Peyer's patch (tissue), 4 donors: ENCODE results near the gene POLD2. TPM values are rescaled to one million over a fixed set of nuclear protein-coding genes. Genes with fewer than 3 reads are reported as not detected.

Experiments
- DNase-seq, 3 donors: peaks; one replicate each; pipeline ENCODE4 v3.0.0-alpha.2; 2017 to 2019
- H3K27ac ChIP-seq, 4 donors: fragments of 200-600 bp; sonication (generic); one replicate each; pipeline ENCODE4 v1.5.1; 2016 to 2019
- H3K27me3 ChIP-seq, 2 donors: fragments of 200-600 bp; sonication (generic); one replicate each; pipeline ENCODE4 v1.5.1; 2019
- H3K36me3 ChIP-seq, 3 donors: fragments of 200-600 bp; sonication (generic); one replicate each; pipeline ENCODE4 v1.5.1; 2016 to 2019
- H3K4me1 ChIP-seq, 4 donors: fragments of 200-600 bp; sonication (generic); one replicate each; pipeline ENCODE4 v1.5.1; 2016 to 2019
- H3K4me3 ChIP-seq, 4 donors: fragments of 200-600 bp; sonication (generic); 1 replicate in 3 of 4; 2 replicates in 1 of 4; pipeline ENCODE4 v1.5.1; 2016 to 2019; ENCODE audit warnings: mild to moderate bottlenecking in 1 of 4
- H3K9me3 ChIP-seq, 4 donors: fragments of 200-600 bp; sonication (generic); one replicate each; pipeline ENCODE4 v1.5.1; 2016 to 2019; ENCODE audit warnings: mild to moderate bottlenecking in 1 of 4
- POLR2A ChIP-seq, 2 donors: fragments of 450-650 bp; IDR thresholded peaks; one replicate each; pipeline ENCODE4 v1.5.1; 2017; ENCODE audit warnings: antibody characterized with exemption in 2 of 2, mild to moderate bottlenecking in 2 of 2, moderate library complexity in 2 of 2
- total RNA-seq, 4 donors: library from RNA; depleted of rRNA; stranded (reverse); fragments of >200 nt; gene quantifications; one replicate each; pipeline ENCODE4 v1.1.0, GENCODE V29; 2016
- TF ChIP-seq, protein P1 (sequence below), 6 experiments: fragments of 450-650 bp in 4 of 6; fragments of 200-600 bp in 2 of 6; sonication (generic) in 1 of 6; IDR thresholded peaks; one replicate each; pipeline ENCODE4 v1.5.1; 2017 to 2019; ENCODE audit warnings: antibody characterized with exemption in 6 of 6, mild to moderate bottlenecking in 3 of 6, moderate library complexity in 1 of 6

POLD2 gene
- total RNA-seq, 4 donors from 2014 or later = 7.4 to 80.9 (median 28.4) TPM

DNA sequence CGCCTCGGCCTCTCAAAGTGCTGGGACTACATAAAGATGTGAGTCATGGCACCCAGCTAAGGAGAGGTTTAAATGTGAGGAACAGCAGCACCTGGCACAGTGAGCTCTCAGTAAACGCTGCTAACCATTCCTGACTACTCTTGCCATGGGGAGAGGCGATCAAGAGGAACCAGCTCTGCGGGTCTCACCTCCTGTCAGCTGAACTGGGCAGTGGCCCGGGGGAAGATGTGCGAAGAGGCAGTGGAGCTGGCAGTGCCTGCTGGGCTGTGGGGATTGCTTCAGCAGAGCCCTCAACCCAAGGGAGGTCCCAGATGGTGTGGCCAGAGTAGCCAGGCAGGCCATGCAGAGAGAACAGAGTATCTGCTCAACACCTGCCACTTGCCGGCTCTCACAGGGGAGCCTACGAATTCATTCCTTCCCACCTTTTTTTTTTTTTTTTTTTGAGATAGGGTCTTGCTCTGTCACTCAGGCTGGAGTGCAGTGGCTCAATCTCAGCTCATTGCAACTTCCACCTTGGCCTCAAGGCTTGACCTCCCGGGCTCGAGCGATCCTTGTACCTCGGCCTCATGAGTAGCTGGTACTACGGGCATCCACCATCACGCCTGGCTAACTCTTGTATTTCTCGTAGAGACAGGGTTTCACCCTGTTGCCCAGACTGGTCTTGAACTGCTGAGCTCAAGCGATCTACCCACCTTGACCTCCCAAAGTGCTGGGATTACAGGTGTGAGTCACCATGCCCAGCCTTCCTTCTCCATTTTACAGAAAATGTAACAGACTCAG, 47.9 kb downstream of the POLD2 start:
- Histone ChIP-seq H3K4me3 (no peak overlapping the region), H3K36me3 (peaks cover 0 to 79% (median 0%) of the 10 kb centered on the region in 3 donors), H3K9me3 (no peaks in the 10 kb centered on the region), H3K4me1 (peaks cover 7 to 43% (median 13%) of the 10 kb centered on the region in 4 donors), H3K27ac (peak overlapping the region in 3 of 4 donors; percentile 46 to 76 (median 46)), H3K27me3 (no peaks in the 10 kb centered on the region)
- no peak for DNase-seq
- TF ChIP-seq, protein P1, sequence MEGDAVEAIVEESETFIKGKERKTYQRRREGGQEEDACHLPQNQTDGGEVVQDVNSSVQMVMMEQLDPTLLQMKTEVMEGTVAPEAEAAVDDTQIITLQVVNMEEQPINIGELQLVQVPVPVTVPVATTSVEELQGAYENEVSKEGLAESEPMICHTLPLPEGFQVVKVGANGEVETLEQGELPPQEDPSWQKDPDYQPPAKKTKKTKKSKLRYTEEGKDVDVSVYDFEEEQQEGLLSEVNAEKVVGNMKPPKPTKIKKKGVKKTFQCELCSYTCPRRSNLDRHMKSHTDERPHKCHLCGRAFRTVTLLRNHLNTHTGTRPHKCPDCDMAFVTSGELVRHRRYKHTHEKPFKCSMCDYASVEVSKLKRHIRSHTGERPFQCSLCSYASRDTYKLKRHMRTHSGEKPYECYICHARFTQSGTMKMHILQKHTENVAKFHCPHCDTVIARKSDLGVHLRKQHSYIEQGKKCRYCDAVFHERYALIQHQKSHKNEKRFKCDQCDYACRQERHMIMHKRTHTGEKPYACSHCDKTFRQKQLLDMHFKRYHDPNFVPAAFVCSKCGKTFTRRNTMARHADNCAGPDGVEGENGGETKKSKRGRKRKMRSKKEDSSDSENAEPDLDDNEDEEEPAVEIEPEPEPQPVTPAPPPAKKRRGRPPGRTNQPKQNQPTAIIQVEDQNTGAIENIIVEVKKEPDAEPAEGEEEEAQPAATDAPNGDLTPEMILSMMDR (IDR thresholded peaks at IDR 0.05) = no peak
- no peak for TF ChIP-seq POLR2A (IDR thresholded peaks at IDR 0.05)

DNA sequence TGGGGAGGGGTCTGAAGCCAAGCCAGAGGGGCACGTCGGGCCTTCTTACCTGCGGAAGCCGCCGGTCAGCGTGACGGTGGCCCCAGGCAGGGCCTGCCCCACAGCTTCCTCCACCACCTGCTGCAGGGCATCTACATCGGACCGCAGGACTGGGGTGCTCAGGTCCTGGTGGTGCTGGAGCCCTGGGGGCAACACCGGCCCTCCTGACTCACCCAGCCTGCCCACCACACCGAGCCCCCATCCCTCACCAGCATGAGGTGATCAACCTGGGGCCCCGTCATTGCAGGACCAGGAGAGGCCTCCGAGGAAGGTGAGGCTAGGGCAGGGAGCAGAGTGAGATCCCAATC, 49.0 kb downstream of the POLD2 start:
- TF ChIP-seq, protein P1 (IDR thresholded peaks at IDR 0.05) = no peak
- TF ChIP-seq POLR2A (IDR thresholded peaks at IDR 0.05) = no peak
- Histone ChIP-seq H3K27me3 (no peaks in the 10 kb centered on the region), H3K27ac (peak overlapping the region; percentile 72 to 87 (median 83)), H3K36me3 (peaks cover 0 to 67% (median 0%) of the 10 kb centered on the region in 3 donors), H3K4me3 (no peak overlapping the region), H3K4me1 (peaks cover 7 to 34% (median 11%) of the 10 kb centered on the region in 4 donors), H3K9me3 (no peaks in the 10 kb centered on the region)
- DNase-seq = no peak

DNA sequence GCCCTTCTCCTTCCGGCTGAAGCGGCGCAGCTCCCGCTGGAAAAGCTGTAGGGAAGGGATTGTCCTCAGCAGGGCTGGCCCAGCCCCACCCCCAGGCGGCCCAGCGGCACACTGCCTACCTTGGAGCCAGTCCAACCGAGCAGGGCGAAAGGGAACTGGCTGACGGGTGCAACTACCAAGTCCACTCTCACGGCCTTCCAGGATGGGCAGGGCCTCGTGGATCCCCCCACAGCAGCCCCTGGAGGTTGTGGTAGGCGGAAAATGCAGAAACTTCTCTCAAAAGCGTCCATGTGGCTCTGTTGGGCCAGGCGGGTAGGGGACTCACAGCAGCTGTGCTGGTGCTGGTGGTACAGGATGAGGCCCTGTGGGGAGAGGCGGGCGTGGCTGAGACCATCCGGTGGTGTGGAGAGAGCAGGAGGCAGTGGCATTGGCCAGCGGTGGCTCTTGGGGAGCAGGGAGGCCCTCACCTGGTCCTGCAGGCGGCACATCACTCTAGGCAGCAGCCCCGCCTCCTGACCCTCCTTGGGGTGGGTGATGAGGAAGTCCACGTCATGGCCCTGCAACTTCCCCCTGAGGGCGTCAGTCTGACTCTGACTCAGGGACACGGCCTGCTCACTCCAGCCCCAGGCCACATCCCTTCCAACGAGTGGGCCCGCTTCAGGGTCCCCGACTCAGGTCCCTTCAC, 49.5 kb downstream of the POLD2 start:
- H3K4me1 ChIP-seq = peaks cover 7 to 34% (median 11%) of the 10 kb centered on the region in 4 donors
- peak; percentile 89 to 93 (median 90) for DNase-seq
- peak overlapping the region in 1 of 4 donors; percentile 6 for H3K4me3 ChIP-seq
- TF ChIP-seq, protein P1 (IDR thresholded peaks at IDR 0.05) = peak in 3 of 6 experiments; percentile 24 to 42 (median 27)
- peak; percentile 10 to 24 for TF ChIP-seq POLR2A (IDR thresholded peaks at IDR 0.05)
- H3K36me3 ChIP-seq = peaks cover 0 to 62% (median 0%) of the 10 kb centered on the region in 3 donors
- no peaks in the 10 kb centered on the region for H3K9me3 ChIP-seq
- H3K27me3 ChIP-seq = no peaks in the 10 kb centered on the region
- peak overlapping the region; percentile 72 to 87 (median 83) for H3K27ac ChIP-seq

DNA sequence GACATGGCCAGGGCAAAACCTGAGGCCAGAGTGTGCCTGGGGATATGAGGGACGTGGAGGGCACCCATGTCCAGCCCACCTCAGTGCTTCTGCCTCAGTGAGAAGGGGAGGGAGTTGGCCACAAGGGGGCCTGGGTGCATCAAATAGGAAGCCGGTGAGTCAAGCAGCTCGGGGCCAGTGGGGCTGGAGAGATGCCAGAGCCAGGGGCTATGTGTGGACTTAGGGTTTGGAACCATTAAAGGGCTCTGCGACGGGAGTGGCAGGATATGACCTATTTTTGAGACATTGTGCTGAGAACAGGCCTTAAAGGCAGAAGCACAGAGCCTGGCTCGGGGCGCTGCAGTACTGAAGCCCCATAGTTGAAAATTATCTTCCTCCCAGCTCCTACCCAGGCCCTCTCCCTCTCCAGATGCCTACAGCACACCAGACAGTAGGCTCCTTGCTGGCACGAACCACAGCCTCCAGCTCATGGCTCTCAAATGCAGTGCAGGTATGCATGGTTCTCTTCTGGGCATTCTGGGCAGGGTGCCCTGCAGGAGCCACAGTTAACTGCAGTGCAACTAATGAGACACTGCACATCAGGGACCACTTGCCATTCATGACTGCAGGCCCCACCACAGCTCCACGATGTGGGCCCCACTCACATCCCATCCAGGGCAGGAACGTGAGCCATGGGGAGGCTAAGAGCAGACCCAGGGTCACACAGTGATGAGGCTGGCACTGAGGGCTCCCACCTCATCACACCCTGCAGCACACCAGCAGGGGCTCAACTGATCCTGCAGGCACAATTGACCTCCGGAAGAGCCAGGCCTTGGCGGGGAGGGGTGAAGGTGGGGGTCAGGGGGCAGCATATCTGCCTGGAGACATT, 50.8 kb downstream of the POLD2 start:
- Histone ChIP-seq H3K4me1 (peaks cover 7 to 34% (median 11%) of the 10 kb centered on the region in 4 donors), H3K4me3 (no peak overlapping the region), H3K27ac (peak overlapping the region; percentile 72 to 87 (median 83)), H3K9me3 (no peaks in the 10 kb centered on the region), H3K36me3 (peaks cover 0 to 50% (median 0%) of the 10 kb centered on the region in 3 donors), H3K27me3 (no peaks in the 10 kb centered on the region)
- peak; percentile 70 to 86 (median 74) for DNase-seq
- no peak for TF ChIP-seq POLR2A (IDR thresholded peaks at IDR 0.05)
- TF ChIP-seq, protein P1 (IDR thresholded peaks at IDR 0.05) = peak; percentile 23 to 52 (median 48)

DNA sequence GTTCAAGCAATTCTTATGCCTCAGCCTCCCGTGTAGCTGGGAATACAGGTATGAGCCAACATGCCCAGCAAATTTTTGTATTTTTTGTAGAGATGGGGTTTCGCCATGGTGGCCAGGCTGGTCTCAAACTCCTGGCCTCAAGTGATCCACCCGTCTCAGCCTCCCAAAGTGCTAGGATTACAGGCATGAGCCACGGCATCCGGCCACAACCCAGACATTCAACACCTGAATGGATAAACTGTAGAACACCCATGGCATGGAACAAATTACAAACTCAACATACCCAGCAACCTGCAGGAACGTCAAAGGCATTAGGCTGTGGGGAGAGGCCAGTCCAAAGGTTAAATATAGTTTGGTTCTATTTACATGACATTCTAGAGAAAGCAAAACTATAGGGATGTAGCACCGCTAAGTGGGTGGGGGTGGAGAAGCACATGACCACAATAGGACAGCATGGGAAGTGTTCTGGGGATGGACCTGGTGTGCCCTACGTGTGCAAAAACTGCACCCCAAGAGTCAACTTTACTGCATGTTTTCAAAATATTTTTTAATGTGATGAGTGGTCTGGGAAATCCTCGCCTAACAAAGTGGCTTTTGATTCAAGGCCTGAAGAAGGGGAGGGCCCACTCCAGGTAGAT, 51.5 kb downstream of the POLD2 start:
- peak in 1 of 3 donors; percentile 28 for DNase-seq
- Histone ChIP-seq H3K27ac (peak overlapping the region in 2 of 4 donors; percentile 40 to 87), H3K4me3 (no peak overlapping the region), H3K9me3 (no peaks in the 10 kb centered on the region), H3K4me1 (peaks cover 7 to 34% (median 11%) of the 10 kb centered on the region in 4 donors), H3K36me3 (peaks cover 0 to 42% (median 0%) of the 10 kb centered on the region in 3 donors), H3K27me3 (no peaks in the 10 kb centered on the region)
- TF ChIP-seq POLR2A (IDR thresholded peaks at IDR 0.05) = no peak
- TF ChIP-seq, protein P1 (IDR thresholded peaks at IDR 0.05) = no peak
